Activated CD8-positive, alpha-beta memory T cell treated with anti-CD3 and anti-CD28 coated beads, Interleukin-2, amount 10 ng/mL, durations not matched to agents 7 days and 5 days (primary cell): ENCODE results near the gene PDZD7. TPM values are rescaled to one million over a fixed set of nuclear protein-coding genes. Genes with fewer than 3 reads are reported as not detected.

Source experiments
- ATAC-seq: fragments of 150-1000 bp; cut with Tn5 transposase; one replicate; pipeline ENCODE4 v1.10.0; 2021; ENCODE audit warnings: moderate library complexity
- CTCF ChIA-PET: fragments of 350-600 bp; sonication (Branson Sonifier 250); formaldehyde crosslinking; loops from one replicate; lab custom pipeline; 2021; ENCODE audit warnings: antibody characterized with exemption; lab: Charles Lee
- DNase-seq: peaks from one replicate; pipeline ENCODE4 v3.0.0-alpha.2; 2020
- H3K27ac Mint-ChIP-seq: one replicate; pipeline ENCODE4 v1.8.0; 2021; ENCODE audit warnings: mild to moderate bottlenecking, mixed read lengths
- H3K27me3 Mint-ChIP-seq: one replicate; pipeline ENCODE4 v1.8.0; 2021; ENCODE audit warnings: mixed read lengths
- H3K36me3 Mint-ChIP-seq: one replicate; pipeline ENCODE4 v1.8.0; 2021; ENCODE audit warnings: mild to moderate bottlenecking, mixed read lengths
- H3K4me1 Mint-ChIP-seq: one replicate; pipeline ENCODE4 v1.8.0; 2021; ENCODE audit warnings: mixed read lengths
- H3K4me3 Mint-ChIP-seq: one replicate; pipeline ENCODE4 v1.8.0; 2021; ENCODE audit warnings: mild to moderate bottlenecking, moderate library complexity, mixed read lengths
- H3K9me3 Mint-ChIP-seq: one replicate; pipeline ENCODE4 v1.8.0; 2022; ENCODE audit warnings: low read depth, mixed read lengths
- total RNA-seq, 2 experiments: library from RNA; stranded (reverse); gene quantifications; one replicate each; pipeline ENCODE4 v1.2.3, GENCODE V29; 2021

The PDZD7 gene
- total RNA-seq, 2 experiments from 2014 or later, result 0.59 to 1.2 TPM

DNA sequence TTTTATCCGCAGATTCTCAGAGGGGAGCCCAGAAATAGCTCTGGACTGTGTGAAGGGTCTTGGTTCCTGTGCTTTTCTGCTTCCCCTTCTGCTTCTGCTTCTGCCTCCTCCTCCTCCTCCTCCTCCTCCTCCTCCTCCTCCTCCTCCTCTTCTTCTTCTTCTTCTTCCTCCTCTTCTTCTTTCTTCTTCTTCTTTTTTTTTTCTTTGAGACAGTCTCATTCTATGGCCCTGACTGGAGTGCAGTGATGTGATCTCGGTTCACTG lies 11.6 kb downstream of the PDZD7 start:
- DNase-seq, result no peak
- CTCF ChIA-PET, result interaction anchor here (0.6 to 7.6 kb wide), 20 partner anchors 10 to 154 kb away, joined by 3 to 174 read pairs (median 6); partner anchors contain the start of genes LZTS2, PDZD7 and SFXN3
- H3K4me3 Mint-ChIP-seq, result no peak overlapping the region
- no peak for ATAC-seq
- H3K4me1 Mint-ChIP-seq, result peaks cover 19% of the 10 kb centered on the region
- H3K9me3 Mint-ChIP-seq, result no peaks in the 10 kb centered on the region
- no peaks in the 10 kb centered on the region for H3K36me3 Mint-ChIP-seq
- no peak overlapping the region for H3K27ac Mint-ChIP-seq
- H3K27me3 Mint-ChIP-seq, result peaks cover 40% of the 10 kb centered on the region

DNA sequence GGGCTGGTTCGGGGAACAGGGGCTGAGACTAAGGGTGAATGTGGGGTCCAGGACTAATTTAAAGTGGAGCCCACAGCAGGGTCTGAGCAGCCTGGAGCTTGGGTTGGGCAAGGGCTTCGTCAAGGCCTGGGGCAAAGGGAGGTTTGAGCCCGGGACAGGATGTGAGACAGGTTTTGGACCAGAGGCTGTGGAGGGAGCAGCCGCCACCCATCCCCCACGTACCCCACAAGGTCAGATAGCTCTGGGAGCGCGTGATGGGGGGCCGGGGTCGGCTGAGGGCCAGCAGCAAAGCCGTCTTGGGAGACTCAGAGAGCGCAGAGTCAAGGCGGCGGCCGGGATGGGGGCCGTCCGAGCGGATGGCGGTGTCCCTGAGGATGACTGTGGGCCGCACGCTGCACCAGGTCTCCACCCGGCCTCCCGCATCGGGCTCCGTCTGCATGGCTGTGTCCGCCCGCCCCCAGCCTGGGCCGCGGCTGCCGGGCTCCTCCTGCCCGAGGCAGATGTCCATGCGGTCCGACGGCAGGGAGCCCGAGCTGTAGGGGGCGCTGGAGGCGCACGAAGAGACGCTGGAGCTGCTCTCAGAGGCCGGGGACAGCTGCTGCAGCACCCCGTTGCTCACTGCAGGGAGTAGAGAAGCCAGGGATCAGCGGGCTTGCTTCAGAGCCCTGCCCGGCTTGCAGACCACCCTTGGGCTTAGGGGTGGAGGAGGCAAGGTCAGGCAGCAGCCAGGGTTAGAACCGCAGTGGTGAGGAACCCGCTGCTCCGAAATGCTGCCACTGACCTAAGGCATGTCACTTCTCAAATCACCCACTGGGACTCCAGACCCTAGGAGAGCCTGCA lies 12.1 kb downstream of the PDZD7 start:
- H3K27ac Mint-ChIP-seq, result no peak overlapping the region
- no peak overlapping the region for H3K4me3 Mint-ChIP-seq
- ATAC-seq (peak; percentile 87), DNase-seq (peak; percentile 88)
- CTCF ChIA-PET, result interaction anchor here (0.5 to 7.6 kb wide), 21 partner anchors 9 to 348 kb away, joined by 3 to 174 read pairs (median 6); partner anchors contain the start of genes LZTS2, PDZD7 and SFXN3
- no peaks in the 10 kb centered on the region for H3K9me3 Mint-ChIP-seq
- H3K36me3 Mint-ChIP-seq, result no peaks in the 10 kb centered on the region
- peaks cover 23% of the 10 kb centered on the region for H3K4me1 Mint-ChIP-seq
- peaks cover 40% of the 10 kb centered on the region for H3K27me3 Mint-ChIP-seq

DNA sequence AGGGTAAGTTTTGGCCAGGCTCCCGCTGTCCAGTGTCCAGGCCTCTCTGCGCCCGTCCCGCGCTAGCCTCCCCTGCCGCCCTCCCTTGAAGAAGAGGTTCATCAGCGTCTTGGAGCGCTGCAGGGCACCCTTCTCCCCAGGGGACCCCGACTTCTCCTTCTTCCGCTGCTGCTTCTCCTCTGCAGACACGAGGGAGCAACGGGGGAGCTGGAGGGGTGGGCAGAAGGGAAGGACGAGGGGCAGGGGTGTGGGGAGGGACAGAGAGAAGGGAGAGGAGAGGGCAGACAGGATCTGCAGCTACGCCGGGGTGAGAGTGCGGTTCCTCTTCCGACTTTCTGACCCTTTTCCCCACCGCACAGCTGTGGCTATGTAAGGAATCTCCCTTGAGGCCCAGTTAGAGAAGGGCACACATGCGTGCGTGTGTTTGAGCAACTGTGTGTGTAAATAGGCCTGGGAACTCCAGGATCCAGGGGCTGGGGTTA lies 12.8 kb downstream of the PDZD7 start:
- Mint-ChIP-seq H3K4me3 (no peak overlapping the region), H3K27me3 (peaks cover 41% of the 10 kb centered on the region), H3K9me3 (no peaks in the 10 kb centered on the region), H3K4me1 (peaks cover 28% of the 10 kb centered on the region), H3K36me3 (no peaks in the 10 kb centered on the region), H3K27ac (no peak overlapping the region)
- CTCF ChIA-PET, result interaction anchor here (0.5 to 7.6 kb wide), 14 partner anchors 9 to 347 kb away, joined by 3 to 174 read pairs (median 14); partner anchors contain the start of genes LZTS2, PDZD7 and SFXN3
- DNase-seq, result no peak
- no peak for ATAC-seq

DNA sequence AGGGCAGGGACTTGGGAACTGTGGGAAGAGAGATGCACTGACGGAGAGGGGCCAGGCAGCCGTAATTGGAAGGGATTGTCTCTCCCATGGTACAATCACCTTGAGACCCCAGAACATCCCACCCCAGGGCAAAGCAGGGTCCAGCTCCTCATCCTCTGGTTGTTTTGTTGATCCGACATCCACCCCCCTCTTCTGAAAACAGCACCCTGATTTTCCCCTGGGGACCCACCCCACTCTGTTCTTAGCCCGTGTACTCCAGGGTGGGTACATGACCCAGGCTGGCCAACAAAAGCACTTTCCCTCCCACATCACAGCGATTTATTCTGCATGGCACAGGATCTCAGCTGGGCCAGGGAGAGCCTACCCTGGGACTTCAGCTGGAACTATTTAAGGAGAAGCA lies 14.1 kb downstream of the PDZD7 start:
- H3K27ac Mint-ChIP-seq, result no peak overlapping the region
- no peaks in the 10 kb centered on the region for H3K36me3 Mint-ChIP-seq
- ATAC-seq, result no peak
- CTCF ChIA-PET, result interaction anchor here (1.0 to 7.6 kb wide), 12 partner anchors 8 to 449 kb away, joined by 3 to 174 read pairs (median 10); partner anchors contain the start of genes KAZALD1, LZTS2, PDZD7 and SFXN3
- H3K4me1 Mint-ChIP-seq, result peaks cover 35% of the 10 kb centered on the region
- H3K9me3 Mint-ChIP-seq, result no peaks in the 10 kb centered on the region
- peaks cover 43% of the 10 kb centered on the region for H3K27me3 Mint-ChIP-seq
- H3K4me3 Mint-ChIP-seq, result no peak overlapping the region
- no peak for DNase-seq

DNA sequence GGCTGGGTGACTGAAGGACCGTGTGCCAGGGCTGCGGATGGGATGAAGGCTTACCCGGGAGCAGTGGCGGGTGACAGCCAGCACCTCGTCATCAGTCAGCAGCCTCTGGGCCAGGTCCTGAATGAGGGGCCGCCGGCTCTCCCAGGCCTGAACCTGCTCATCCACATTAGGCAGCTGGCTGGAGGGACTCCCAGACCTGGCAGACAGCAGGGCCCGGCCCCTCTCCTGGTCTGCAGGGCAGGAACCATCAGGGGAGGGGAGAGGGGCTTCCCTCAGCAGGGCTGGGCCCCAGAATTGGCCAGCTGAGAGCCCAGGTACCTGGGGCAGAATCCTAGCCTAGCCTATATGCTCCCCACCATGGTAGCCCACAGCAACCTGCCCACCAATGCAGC lies 15.4 kb downstream of the PDZD7 start:
- Mint-ChIP-seq H3K4me1 (peaks cover 35% of the 10 kb centered on the region), H3K4me3 (no peak overlapping the region), H3K27ac (no peak overlapping the region), H3K9me3 (no peaks in the 10 kb centered on the region), H3K36me3 (no peaks in the 10 kb centered on the region), H3K27me3 (peaks cover 39% of the 10 kb centered on the region)
- DNase-seq (no peak), ATAC-seq (no peak)
- CTCF ChIA-PET, result interaction anchor here (0.8 to 7.6 kb wide), 8 partner anchors 15 to 127 kb away, joined by 3 to 174 read pairs (median 6); partner anchors contain the start of genes KAZALD1, LZTS2, PDZD7 and SFXN3

DNA sequence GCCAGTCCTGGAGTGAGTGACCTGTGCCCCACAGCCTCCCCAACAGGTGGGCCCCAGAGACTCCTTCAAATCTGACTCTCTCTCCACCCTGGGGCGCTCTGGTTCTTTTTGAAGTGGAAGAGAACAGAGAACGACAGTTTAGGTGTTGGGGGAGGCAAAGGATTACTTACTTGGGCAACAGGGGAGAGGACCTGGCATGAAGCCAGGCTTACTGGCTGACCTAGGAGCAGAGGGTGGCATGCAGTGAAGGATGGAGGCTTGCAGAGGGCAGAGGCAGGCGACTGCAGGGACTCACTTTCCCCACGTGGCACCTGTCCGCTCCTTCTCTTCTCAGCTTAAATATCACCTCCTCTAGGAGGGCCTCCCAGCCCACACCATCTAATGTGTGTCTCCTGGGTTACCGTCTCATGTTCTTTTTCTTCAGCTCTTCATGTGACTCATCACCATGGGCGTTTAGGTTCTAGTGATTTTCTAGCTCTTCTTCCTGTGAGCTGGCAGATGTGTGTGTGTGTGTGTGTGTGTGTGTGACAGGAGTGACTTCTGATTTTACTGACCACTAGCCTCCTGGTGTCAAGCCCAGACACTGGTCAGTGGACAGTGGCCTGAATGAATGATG lies 15.9 kb downstream of the PDZD7 start:
- Mint-ChIP-seq H3K4me3 (no peak overlapping the region), H3K27me3 (peaks cover 34% of the 10 kb centered on the region), H3K9me3 (no peaks in the 10 kb centered on the region), H3K36me3 (no peaks in the 10 kb centered on the region), H3K4me1 (peaks cover 35% of the 10 kb centered on the region), H3K27ac (no peak overlapping the region)
- ATAC-seq, result no peak
- CTCF ChIA-PET, result interaction anchor here (0.6 to 7.6 kb wide), 23 partner anchors 9 to 519 kb away, joined by 3 to 174 read pairs (median 5); partner anchors contain the start of genes KAZALD1, LZTS2, MRPL43 and PDZD7
- no peak for DNase-seq

DNA sequence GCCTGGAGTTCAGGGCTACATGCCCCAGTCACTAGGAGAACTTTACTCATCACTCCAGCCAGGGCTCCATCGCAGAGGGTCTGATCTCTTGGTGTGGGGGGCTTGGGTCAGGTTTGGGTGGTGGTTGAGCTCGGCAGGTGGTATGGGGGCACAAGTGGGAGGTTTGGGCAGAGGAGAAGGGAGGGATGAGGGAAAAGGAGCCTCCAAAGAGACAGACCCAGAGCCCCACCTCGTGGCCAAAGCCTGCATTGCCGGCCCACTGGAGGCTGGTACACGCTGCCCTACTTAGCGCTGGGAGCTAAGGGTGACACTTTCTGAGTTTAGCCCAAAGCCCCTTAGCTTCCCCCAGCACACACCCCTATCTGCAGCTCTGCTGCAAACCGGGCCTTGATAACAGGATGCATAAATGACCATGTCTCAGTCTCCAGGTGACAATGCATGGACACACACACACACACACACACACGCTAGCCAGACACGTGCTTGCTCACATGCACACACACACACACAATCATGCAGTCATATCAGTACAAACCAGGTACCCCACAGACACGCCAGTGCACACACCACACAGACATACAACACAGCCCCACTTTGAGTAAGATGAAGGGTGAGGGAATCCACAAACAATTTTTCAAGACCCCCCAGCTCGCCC lies 16.6 kb downstream of the PDZD7 start:
- ATAC-seq, result peak; percentile 37
- H3K9me3 Mint-ChIP-seq, result no peaks in the 10 kb centered on the region

DNA sequence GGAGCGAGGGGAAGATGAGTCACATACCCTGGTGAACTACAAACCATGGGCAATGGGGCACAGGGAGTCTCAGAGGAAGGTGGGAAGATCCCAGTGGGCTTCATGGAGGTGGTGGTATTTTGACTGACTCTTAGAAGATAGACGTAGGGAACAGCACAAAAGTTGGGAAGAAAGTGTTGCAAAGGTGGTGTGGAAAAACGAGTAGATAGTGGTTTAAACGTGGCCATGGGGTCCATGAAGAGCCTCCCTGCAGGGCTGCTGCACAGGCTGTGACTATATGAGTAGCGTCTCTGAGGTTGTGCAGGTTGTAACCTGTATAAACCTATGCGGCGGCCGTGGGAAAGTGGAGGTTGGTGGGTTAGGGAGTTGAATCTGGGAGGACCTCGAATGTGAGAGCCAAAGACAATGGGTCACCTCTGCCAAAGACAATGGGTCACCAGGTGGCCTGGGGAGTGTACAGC lies 17.5 kb downstream of the PDZD7 start:
- Mint-ChIP-seq H3K27me3 (peaks cover 22% of the 10 kb centered on the region), H3K4me3 (no peak overlapping the region), H3K36me3 (no peaks in the 10 kb centered on the region), H3K9me3 (no peaks in the 10 kb centered on the region), H3K4me1 (peaks cover 29% of the 10 kb centered on the region), H3K27ac (peak overlapping the region; percentile 27)
- DNase-seq (no peak), ATAC-seq (no peak)
- CTCF ChIA-PET, result interaction anchor here (0.6 to 7.6 kb wide), 11 partner anchors 14 to 451 kb away, joined by 3 to 174 read pairs (median 6); partner anchors contain the start of genes LZTS2, MRPL43, PDZD7 and SFXN3

More for the DNA sequence above, 16.6 kb downstream of the PDZD7 start:
- Mint-ChIP-seq H3K4me1 (peaks cover 35% of the 10 kb centered on the region), H3K4me3 (no peak overlapping the region), H3K36me3 (no peaks in the 10 kb centered on the region), H3K27ac (no peak overlapping the region), H3K27me3 (peaks cover 29% of the 10 kb centered on the region)
- DNase-seq, result peak; percentile 83
- CTCF ChIA-PET, result interaction anchor here (0.6 to 7.6 kb wide), 24 partner anchors 9 to 519 kb away, joined by 3 to 174 read pairs (median 4); partner anchors contain the start of genes KAZALD1, LZTS2, MRPL43 and PDZD7

DNA sequence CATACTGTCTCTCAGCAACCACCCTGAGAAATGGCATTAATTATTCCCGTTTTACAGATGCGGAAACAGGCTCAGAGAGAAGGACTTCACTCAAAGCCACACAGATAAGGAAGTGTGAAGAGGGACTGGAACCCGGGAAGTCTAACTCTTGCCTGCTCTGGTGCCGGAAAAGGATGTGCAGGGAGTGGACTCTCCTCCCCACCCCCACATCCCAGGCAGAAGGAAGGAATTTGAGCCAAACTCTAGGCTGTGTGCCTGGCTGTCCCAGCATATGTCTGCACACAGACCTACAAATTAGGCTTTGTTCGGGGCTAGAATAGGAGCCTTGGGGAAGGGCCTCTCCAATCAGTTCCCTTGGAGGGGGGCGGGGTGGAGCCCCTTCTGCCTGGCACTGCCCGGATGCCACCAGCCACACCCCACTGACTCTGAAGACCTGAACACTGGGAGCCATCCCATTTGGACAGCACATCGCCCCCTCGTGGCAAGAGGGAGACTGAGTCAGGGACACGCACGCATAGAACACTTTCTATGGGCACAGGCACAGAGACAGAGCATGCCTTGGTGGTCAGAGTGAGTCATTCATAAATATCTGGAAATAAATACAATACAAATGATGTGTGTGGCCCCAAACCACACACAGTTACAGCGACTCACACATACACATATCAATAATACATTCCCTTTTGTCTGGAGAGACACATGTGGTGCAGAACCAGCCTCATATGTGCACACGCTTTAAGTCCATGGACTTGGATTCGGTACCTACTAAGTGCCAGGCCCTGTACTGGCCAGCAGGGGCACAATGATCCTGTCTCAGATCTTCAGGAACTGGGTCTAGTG lies 18.2 kb downstream of the PDZD7 start:
- Mint-ChIP-seq H3K36me3 (no peaks in the 10 kb centered on the region), H3K4me1 (peaks cover 27% of the 10 kb centered on the region), H3K27ac (peak overlapping the region; percentile 27), H3K4me3 (no peak overlapping the region), H3K9me3 (no peaks in the 10 kb centered on the region), H3K27me3 (peaks cover 17% of the 10 kb centered on the region)
- CTCF ChIA-PET, result interaction anchor here (0.8 to 7.6 kb wide), 7 partner anchors 10 to 31 kb away, joined by 4 to 174 read pairs (median 6); partner anchors contain the start of gene LZTS2
- DNase-seq (peak; percentile 89), ATAC-seq (peak; percentile 90)

DNA sequence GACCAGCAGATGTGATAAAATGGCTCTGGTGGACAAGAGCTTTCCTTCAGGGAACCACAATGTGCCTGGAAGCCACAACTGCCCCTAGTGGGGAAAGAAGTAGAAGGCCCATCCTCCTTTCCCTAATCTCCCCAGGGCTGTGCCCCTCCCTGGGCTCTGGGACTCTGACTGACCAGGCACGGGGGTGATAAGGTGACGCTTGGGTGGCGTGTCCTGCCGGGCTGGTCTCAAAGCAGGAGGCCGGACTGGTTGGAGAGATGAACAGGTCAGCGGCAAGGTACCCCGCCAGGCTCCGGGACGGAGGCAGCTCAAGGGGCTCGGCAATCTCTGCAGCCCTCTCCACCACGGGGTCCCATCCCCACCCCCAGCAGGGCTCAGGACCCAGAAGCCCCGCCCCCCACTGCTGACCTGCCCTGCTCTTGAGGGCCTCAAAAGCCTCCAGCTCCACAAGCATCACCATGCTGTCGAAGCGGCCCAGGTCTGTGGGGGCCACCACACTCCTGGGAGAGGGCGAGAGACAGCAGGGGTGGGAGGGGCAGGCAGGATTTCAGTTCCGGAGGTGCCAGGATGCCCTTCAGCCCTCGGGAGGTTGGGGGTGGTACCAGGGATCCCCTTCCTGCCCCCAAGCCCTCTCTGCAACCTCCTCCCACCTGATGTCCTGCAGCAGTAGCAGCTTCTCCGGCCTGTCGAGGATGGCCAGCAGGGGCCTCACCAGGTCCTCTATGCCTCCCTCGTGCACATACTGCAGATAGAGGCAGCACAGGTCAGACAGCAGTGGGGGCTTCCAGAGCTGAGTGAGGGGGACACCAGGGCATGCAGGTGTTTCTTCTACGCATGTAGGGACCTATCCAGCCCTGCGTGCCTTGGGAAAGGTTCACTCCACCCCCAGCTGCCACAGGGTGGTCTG lies 19.2 kb downstream of the PDZD7 start:
- CTCF ChIA-PET, result interaction anchor here (0.7 to 1.6 kb wide), 8 partner anchors 9 to 43 kb away, joined by 4 to 8 read pairs (median 5); partner anchors contain the start of genes LZTS2 and SEMA4G
- Mint-ChIP-seq H3K4me3 (no peak overlapping the region), H3K27me3 (peaks cover 8% of the 10 kb centered on the region), H3K36me3 (no peaks in the 10 kb centered on the region), H3K27ac (no peak overlapping the region), H3K4me1 (peaks cover 27% of the 10 kb centered on the region), H3K9me3 (no peaks in the 10 kb centered on the region)
- ATAC-seq (no peak), DNase-seq (no peak)

DNA sequence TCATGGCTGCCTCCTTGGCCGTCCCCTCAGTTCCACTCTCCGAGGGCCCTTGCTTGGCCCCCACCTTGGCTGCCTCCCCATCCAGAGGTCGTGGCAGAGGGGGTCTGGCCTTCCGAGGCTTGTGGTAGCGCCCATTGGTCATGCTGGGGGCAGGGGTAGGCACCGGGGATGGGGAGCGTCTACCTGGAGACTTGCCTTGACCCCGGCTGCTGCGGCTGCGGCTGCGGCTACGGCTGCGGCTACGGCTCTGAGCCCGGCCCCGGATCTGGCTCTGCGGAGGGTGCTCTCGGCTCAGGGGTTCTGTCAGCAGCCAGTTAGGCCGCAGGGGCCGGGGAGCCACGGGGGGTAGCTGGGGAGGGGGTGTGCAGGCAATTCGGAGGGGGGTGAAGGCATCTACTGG lies 20.6 kb downstream of the PDZD7 start:
- Mint-ChIP-seq H3K27me3 (peaks cover 3% of the 10 kb centered on the region), H3K36me3 (no peaks in the 10 kb centered on the region), H3K9me3 (no peaks in the 10 kb centered on the region), H3K4me3 (no peak overlapping the region), H3K27ac (no peak overlapping the region), H3K4me1 (peaks cover 26% of the 10 kb centered on the region)
- no peak for ATAC-seq
- CTCF ChIA-PET, result interaction anchor here (0.8 to 2.3 kb wide), 2 partner anchors 8 to 12 kb away, joined by 3 to 7 read pairs; no protein-coding TSS in a partner anchor
- no peak for DNase-seq
